GM12878 (cell line): ENCODE results near the gene MAD1L1. TPM values are rescaled to one million over a fixed set of nuclear protein-coding genes. Genes with fewer than 3 reads are reported as not detected.

ENCODE experiments used
- BACH1 ChIP-seq: fragments of 450-650 bp; IDR thresholded peaks from 2 replicates; pipeline ENCODE4 v1.6.1; 2017; ENCODE audit warnings: mild to moderate bottlenecking, borderline replicate concordance
- CEBPZ ChIP-seq: fragments of 150-350 bp; IDR thresholded peaks from 2 replicates; pipeline ENCODE4 v1.6.1; 2016; ENCODE audit warnings: low read depth, low read length
- CUX1 ChIP-seq: IDR thresholded peaks from 2 replicates; pipeline ENCODE4 v1.6.1; 2012; ENCODE audit warnings: improper control_type of control experiment, low read depth, low read length; ENCODE audit not compliant: insufficient replicate concordance
- EGR1 ChIP-seq, 2 experiments: IDR thresholded peaks; 1 replicate in 1 of 2; 2 replicates in 1 of 2; pipeline ENCODE4 v1.6.1; 2011 to 2012; ENCODE audit warnings: low read depth in 2 of 2, low read length in 2 of 2, borderline replicate concordance in 1 of 2, mild to moderate bottlenecking in 1 of 2, moderate library complexity in 1 of 2
- ESRRA ChIP-seq: IDR thresholded peaks from 2 replicates; pipeline ENCODE4 v1.6.1; 2012; ENCODE audit warnings: mild to moderate bottlenecking, low read length, improper control_type of control experiment
- HDAC2 ChIP-seq: fragments of 200-600 bp; sonication (generic); IDR thresholded peaks from 2 replicates; pipeline ENCODE4 v1.6.1; 2017
- KLF5 ChIP-seq: fragments of 450-650 bp; IDR thresholded peaks from 2 replicates; pipeline ENCODE4 v1.6.1; 2014; ENCODE audit warnings: mild to moderate bottlenecking; ENCODE audit not compliant: partially characterized antibody
- MEF2A ChIP-seq: IDR thresholded peaks from 2 replicates; pipeline ENCODE4 v1.6.1; 2011; ENCODE audit warnings: low read depth, mild to moderate bottlenecking, low read length, moderate library complexity; ENCODE audit not compliant: insufficient read depth
- NBN ChIP-seq: fragments of 450-650 bp; IDR thresholded peaks from 2 replicates; pipeline ENCODE4 v1.6.1; 2016
- NFYB ChIP-seq: IDR thresholded peaks from 2 replicates; pipeline ENCODE4 v1.6.1; 2011; ENCODE audit warnings: low read depth, mild to moderate bottlenecking, low read length, improper control_type of control experiment, moderate library complexity; ENCODE audit not compliant: insufficient read depth
- NR2C1 ChIP-seq: fragments of 450-650 bp; IDR thresholded peaks from 2 replicates; pipeline ENCODE4 v1.6.1; 2017; ENCODE audit warnings: antibody characterized with exemption, mild to moderate bottlenecking, moderate library complexity
- NR2F1 ChIP-seq: fragments of 450-650 bp; conservative IDR thresholded peaks from 2 replicates; pipeline ENCODE4 v1.6.1; 2017; ENCODE audit warnings: mild to moderate bottlenecking
- PAX5 ChIP-seq: IDR thresholded peaks from 2 replicates; pipeline ENCODE4 v1.6.1; 2011; ENCODE audit warnings: low read depth, low read length, borderline replicate concordance
- RAD51 ChIP-seq: fragments of 450-650 bp; IDR thresholded peaks from 2 replicates; pipeline ENCODE4 v1.6.1; 2016; ENCODE audit warnings: moderate library complexity, mild to moderate bottlenecking, inconsistent platforms
- RELA ChIP-seq: fragments of 450-650 bp; IDR thresholded peaks from 2 replicates; pipeline ENCODE4 v1.8.0; 2014; ENCODE audit warnings: borderline replicate concordance; ENCODE audit not compliant: partially characterized antibody
- SIX5 ChIP-seq: IDR thresholded peaks from 2 replicates; pipeline ENCODE4 v1.6.1; 2011; ENCODE audit warnings: mild to moderate bottlenecking, low read depth, low read length, moderate library complexity; ENCODE audit not compliant: severe bottlenecking
- SUZ12 ChIP-seq: fragments of 200-600 bp; sonication (generic); IDR thresholded peaks from one replicate; pipeline ENCODE4 v1.6.1; 2018; ENCODE audit warnings: antibody characterized with exemption, mild to moderate bottlenecking; ENCODE audit not compliant: unreplicated experiment
- USF2 ChIP-seq: IDR thresholded peaks from 2 replicates; pipeline ENCODE4 v1.6.1; 2011; ENCODE audit warnings: low read depth, low read length, improper control_type of control experiment, borderline replicate concordance
- YBX1 ChIP-seq: fragments of 450-650 bp; IDR thresholded peaks from 2 replicates; pipeline ENCODE4 v1.6.1; 2016; ENCODE audit warnings: antibody characterized with exemption
- YY1 ChIP-seq: IDR thresholded peaks from 2 replicates; pipeline ENCODE4 v1.6.1; 2011; ENCODE audit warnings: low read depth, mild to moderate bottlenecking, low read length
- ZNF24 ChIP-seq: fragments of 450-650 bp; IDR thresholded peaks from 2 replicates; pipeline ENCODE4 v1.6.1; 2017; ENCODE audit warnings: antibody characterized with exemption, mild to moderate bottlenecking
- polyA plus RNA-seq, 11 experiments: library from polyadenylated mRNA; depleted of rRNA in 4 of 11; unstranded in 6 of 11; stranded (reverse) in 5 of 11; fragments of >200 nt; fragmentation: Nextera tagmentation in 4 of 11; fragmentation: Illumina TruSeq in 1 of 11; extraction: Ambion mirVana in 4 of 11; extraction: Trizol in 1 of 11; gene quantifications; 1 replicate in 1 of 11; 2 replicates in 10 of 11; pipeline versions ENCODE4 v1.2.1 to v1.2.3, GENCODE V29; 2011 to 2016; ENCODE audit warnings: inconsistent platforms in 2 of 11, missing spikeins in 2 of 11, low read depth in 1 of 11
- total RNA-seq, 4 experiments: library from RNA; depleted of rRNA in 3 of 4; stranded (reverse); fragments of >200 nt in 3 of 4; fragmentation: Illumina TruSeq in 1 of 4; extraction: Trizol in 1 of 4; gene quantifications; 2 replicates each; pipeline versions ENCODE4 v1.2.1 to v1.2.3, GENCODE V29; 2013 to 2021

Gene MAD1L1
- total and polyA plus RNA-seq, 10 of the 15 experiments (the other 5 are each of a cell fraction or from before 2014, with no cell fraction given) = 2.2 to 76.8 (median 38.3) TPM

- TF ChIP-seq CEBPZ (no peak), ESRRA (no peak), SIX5 (no peak), NR2C1 (no peak), NR2F1 (peak; percentile 96), CUX1 (no peak), MEF2A (no peak), YY1 (0 out of 2 replicates have a peak, but pooled peaks have one; percentile 34), USF2 (no peak), SUZ12 (no peak), KLF5 (peak; percentile 62), NFYB (no peak), HDAC2 (no peak), NBN (peak; percentile 95), PAX5 (peak; percentile 92), YBX1 (no peak), RAD51 (no peak), RELA (peak; percentile 12), ZNF24 (peak; percentile 67; the same call in 1 of the 2 replicates), BACH1 (peak; percentile 77; the same call in 1 of the 2 replicates), EGR1 (IDR thresholded peaks at IDR 0.05; ENCODE audit: borderline replicate concordance in 1 of 2, low read depth in 2 of 2, low read length in 2 of 2) (no peak)
Measured at GRCh38 chr7:2165610-2166594, 66.8 kb downstream of the MAD1L1 start (continued).
